T-helper 1 cell treated with Interleukin-12 subunit alpha and Interleukin-12 subunit beta and Interleukin-4 antibody, amounts not matched to agents 30 ng/mL and 1 ng/mL, for 36 hours (primary cell): ENCODE data around the gene ADAMTS19. TPM values are rescaled to one million over a fixed set of nuclear protein-coding genes. Genes with fewer than 3 reads are reported as not detected.

Experiments
- intact Hi-C: fragments of 100-400 bp; cut with micrococcal nuclease; formaldehyde crosslinking; loops from one replicate; pipeline ENCODE4 v1.15.1; 2024
- total RNA-seq: library from RNA; stranded (reverse); gene quantifications from 2 replicates; pipeline ENCODE4 v1.2.3, GENCODE V29; 2022

Gene ADAMTS19
- total RNA-seq, 1 donor from 2014 or later: not detected

- intact Hi-C loops: no loop called here
Measured at GRCh38 chr5:129465776-129466344, 5.8 kb downstream of the ADAMTS19 start.

- intact Hi-C loops: no loop called here
Measured at GRCh38 chr5:129474544-129474943, 14.4 kb downstream of the ADAMTS19 start.

GRCh38 chr5:129476751-129477150 lies 16.7 kb downstream of the ADAMTS19 start:
- intact Hi-C loops: no loop called here

- intact Hi-C loops: no loop called here
Measured at GRCh38 chr5:129477532-129477931, 17.4 kb downstream of the ADAMTS19 start.

GRCh38 chr5:129481161-129481560 lies 21.1 kb downstream of the ADAMTS19 start:
- intact Hi-C loops: no loop called here

DNA sequence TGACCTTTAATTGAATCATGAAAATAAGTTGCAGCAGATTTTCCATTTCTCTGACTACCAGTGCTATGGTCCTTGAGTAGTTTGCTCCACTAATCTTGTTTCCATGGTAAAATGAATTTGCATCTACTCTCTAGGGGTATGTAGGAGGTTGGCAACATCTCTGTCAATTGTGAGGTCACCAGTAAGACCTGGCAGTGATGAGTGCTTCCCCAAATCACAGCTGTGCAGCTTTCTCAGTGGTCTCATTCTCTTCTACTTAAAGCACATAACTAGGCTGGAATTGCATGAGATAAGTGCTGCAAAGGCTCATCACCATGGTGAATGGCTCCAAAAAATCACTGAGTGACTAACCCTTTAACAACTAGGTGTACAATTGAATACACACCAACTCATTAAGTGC lies 36.3 kb downstream of the ADAMTS19 start:
- intact Hi-C loops: no loop called here

GRCh38 chr5:129496864-129497595 lies 36.9 kb downstream of the ADAMTS19 start:
- intact Hi-C loops: no loop called here

DNA sequence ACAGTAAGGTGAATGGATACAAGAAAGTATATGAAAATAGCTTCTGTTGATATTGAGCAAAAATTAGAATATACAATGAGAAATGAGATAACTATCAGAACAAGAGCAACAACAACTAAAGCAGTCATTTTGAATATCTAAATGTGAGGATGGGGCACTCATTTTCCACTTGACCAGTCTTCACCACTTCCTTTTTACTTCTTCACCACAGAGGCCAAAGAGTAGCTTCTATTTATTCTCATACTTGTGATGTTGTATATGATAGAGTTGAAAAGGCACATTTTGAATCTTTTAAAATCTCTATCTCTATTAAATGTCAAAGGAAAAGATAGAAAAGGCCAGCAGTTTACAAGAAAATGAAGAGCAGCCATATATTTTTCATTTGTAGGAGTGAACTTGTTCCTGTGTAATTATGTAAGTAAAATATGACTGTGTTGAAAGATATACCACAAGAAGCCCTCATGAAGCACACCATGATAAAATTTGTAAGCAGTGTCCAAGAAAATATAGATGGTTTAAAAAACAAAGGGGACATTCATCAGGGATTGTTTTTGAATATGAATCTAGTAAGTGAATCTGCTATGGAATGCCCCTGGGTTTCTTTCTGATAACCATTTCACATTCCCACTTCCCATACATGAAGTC lies 39.2 kb downstream of the ADAMTS19 start:
- intact Hi-C loops: no loop called here

DNA sequence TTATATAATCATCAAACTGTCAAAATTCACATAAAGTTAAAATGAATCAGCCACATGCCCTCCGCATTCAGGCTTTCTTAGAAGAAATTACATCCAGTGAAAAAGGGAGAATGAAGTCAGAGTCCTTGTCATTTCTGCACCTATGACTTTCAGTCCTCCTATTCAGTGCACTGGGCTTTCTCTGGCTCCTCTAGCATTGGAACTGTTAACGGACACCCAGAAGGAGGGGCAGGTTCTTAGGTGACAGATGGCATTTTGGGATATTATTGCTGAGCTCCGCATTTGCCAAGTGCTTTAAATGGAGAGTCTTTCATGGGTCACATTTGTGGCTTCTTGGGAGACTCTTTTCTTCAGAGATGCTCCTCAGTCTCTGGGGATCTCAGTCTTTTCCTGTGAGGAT lies 40.0 kb downstream of the ADAMTS19 start:
- intact Hi-C loops: no loop called here

GRCh38 chr5:129506086-129506485 lies 46.0 kb downstream of the ADAMTS19 start:
- intact Hi-C loops: no loop called here

DNA sequence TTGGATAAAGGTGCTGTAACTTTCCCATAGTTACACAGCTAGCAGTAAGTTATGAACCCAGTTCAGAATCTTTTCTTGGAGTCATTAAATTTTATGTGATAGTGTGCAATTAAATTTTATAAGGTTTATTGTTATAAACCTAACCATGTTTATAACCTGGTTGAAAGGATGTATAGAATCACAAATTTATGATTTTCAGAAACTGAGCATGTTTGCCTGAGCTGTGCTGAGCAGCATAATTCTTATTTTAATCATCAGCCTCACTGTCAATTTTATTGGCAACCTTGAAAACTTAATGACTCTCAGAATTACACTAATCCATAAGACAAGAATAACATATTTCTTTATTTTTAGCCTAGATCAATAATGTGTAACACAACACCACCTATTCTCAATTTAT lies 46.9 kb downstream of the ADAMTS19 start:
- intact Hi-C loops: no loop called here

- intact Hi-C loops: no loop called here
Measured at GRCh38 chr5:129507527-129507926, 47.4 kb downstream of the ADAMTS19 start.

DNA sequence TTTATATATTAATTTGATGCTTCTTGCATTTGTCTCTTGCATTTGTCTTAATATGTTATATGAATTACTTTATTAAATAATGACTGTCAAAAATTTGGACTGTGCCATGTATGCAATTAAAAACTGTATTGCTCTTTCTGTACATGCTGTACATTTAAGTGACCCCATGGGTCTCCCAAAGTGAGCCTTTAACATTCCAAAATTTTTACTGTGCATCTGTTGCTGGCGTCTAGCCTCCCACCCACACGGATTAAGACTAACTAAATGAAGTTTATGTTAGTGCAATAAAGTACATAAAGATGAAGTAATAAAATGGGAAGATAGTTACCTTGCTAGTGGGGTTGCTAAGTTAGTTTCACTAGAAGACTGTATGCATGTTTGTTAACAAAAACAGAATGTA lies 48.5 kb downstream of the ADAMTS19 start:
- intact Hi-C loops: no loop called here

- intact Hi-C loops: no loop called here
Measured at GRCh38 chr5:129509363-129509975, 49.4 kb downstream of the ADAMTS19 start.

- intact Hi-C loops: no loop called here
Measured at GRCh38 chr5:129511291-129511690, 51.2 kb downstream of the ADAMTS19 start.

DNA sequence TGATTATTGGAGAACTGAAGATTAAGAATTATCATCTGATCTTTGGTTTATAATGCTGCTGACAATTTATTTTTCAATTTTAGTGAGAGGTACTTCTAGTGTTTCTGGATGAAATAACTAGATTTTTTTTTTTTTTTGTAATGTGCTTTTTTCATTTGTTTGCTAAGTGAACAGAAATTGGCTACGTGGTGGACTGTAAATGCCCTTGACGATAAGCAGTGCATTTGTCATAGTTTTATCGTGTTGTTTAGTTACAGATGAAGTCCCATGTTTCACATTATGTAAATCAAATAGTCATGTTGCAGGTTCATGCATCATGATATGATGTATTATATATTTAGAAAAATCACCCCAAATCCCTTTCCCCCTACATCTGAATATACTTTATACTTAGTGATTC lies 81.0 kb downstream of the ADAMTS19 start:
- intact Hi-C loops: no loop called here

DNA sequence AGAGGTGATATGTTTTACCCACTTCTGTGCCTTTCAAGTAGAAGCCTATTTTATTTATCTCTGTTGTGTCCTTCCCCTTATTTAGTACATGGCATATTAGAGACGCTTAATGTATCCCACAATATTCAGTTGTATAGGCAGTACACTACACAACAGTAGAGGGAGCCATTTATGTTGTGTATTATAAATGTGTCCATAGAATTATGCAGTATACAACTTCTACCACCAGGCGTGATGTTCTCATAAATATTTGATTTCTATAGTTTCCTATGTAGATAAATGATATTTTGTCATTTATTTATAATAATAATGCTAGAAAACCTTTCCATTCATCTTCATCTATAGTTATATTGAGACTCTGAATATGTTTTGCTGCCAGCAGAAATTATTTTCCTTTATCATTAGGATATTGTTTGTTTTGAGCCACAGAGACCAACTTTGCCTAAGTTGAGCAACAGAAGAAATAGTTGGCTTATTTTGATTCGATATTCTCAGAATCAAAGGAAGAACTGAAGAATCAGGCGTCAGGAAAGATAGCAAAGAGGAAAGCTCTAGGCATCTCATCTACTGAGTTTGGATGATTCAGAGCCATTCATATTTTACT lies 81.7 kb downstream of the ADAMTS19 start:
- intact Hi-C loops: no loop called here

DNA sequence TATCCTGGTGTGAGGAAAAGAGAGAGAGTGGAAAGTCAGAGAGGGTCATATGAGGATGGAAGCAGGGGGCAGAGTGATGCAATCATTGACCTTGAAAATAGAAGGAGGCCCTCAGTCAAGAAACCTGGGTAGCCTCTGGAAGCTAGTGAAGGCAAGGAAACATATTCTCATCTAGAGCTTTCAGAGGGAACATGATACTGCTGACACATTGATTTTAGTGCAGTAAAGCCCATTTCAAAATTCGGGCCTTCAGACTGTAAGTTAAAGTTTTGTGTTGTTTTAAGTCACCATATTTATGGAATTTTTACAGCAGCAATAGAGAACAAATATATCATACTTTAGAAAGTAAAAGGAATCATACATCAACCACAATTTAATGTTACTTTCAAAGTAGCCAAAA lies 87.0 kb downstream of the ADAMTS19 start:
- intact Hi-C loops: no loop called here

GRCh38 chr5:129554134-129554904 lies 94.2 kb downstream of the ADAMTS19 start:
- intact Hi-C loops: no loop called here

GRCh38 chr5:129563585-129563984 lies 103.5 kb downstream of the ADAMTS19 start:
- intact Hi-C loops: no loop called here

DNA sequence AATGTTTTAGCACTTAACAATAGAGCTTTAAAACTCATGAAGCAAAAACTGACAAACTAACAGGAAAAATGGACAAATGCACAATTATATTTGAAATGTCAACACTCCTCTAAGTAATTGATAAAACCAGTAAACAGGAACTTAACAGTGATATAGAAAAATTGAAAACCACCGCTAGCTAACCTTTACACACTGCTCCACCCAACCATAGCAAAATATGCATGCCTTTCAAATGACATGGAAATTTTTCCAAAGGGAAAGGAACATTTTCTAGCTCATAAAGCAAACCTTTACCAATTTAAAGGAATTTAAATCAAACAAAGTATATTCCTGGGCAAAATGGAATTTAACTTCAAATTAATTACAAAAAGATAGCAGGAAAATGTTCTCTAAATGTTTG lies 109.2 kb downstream of the ADAMTS19 start:
- intact Hi-C loops: no loop called here
